ENCODE results near the gene WNT11.

Gene WNT11

DNA sequence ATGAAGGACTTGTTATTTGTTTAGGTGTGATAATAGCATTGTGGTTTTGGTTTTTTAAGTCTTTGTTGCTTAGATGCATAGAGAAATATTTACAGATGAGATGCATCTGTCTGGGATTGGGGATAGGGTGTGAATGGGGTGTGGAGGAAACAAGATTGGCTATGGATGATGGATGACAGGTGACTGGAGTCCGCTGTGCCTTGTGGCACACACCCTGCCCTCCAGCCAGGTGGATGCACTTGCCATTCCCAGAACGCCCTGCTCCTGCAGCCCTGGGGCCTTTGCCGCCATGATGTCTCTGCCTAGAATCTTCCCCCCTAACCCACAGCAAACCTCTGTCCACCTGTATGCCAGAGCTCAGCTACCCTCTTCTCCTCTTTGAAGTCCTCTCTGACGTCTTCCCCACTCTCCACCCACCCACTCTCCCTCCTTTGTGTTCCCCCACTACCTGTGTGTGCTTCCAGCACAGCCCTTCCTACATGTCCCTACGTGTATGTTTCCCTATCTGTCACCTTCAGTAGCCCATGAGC, 54.7 kb downstream of the WNT11 start:
- DNase-seq, result peak; percentile 49

DNA sequence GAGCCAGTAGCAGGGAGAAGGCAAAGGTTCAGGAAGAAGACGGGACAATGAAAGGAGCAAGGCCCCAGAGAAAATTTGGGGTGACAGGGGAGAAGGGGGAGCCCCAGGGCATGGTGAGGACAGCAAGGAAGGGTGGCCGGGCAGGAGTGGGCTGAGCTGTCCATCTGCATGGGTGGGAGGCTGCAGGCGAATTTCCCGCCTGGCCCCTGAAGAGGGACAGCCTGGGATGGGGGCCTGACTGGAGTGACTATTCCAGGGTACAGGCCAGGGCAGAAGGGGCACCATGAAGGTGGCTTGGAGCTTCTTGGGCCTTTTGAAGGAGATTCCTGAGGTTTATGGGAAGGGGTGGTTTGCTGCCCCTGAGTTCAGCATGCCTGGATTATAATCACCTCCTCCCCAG, 56.2 kb downstream of the WNT11 start:
- DNase-seq, result no peak

DNA sequence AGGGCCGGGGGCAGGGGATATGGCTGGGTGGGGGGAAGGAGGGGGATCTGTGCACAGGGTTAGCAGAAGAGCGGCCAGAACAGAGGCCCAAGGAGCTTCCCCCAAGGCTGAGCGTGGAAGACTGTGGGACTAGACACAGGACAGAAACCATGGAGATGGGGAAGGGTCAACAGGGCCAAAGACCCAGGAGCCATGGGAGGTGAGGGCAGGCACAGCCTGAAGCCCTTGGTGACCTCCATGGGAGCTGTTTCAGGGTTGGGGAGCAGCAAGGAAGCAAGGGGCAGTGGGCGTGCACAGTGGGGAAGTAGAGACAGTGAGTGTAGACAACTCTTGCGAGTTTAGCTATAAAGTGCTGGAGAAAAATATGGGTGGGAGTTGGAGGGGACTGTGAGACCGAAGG, 56.6 kb downstream of the WNT11 start:
- no peak for DNase-seq

DNA sequence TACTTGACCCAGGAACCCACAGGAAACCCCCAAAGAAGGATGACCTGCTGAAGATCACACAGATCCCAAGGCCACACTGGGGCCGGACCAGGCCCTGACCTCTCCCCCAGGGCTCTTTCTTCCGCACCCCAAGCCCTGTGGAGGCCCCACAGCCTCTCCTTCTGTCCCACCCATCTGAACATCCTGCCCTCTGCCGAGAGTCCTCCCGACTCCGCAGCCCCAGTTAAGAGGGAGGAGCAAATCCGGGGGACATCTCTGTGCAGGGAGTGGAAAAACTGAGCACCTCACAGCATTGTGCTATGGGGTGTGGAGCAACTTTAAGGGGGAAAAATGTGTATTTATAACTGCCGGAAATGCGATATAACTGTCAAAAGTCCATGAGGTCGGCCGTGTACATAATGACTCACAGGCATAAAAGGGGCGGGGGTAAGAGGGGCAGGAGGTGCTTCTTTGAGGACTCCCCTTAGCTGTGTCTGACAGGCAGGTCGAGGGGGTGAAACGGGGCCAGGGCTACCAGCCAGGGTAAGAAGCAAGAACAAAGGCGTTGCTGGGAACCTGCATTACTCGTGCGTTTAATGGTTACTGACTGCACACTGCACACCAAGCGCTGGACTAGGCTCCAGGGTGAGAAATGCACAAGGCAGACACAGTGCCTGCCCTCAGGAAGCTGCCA, 57.2 kb downstream of the WNT11 start:
- DNase-seq, result no peak

- no peak for DNase-seq
These were observed 58.1 kb downstream of the WNT11 start for GRCh38 chr11:76148231-76148630.

DNA sequence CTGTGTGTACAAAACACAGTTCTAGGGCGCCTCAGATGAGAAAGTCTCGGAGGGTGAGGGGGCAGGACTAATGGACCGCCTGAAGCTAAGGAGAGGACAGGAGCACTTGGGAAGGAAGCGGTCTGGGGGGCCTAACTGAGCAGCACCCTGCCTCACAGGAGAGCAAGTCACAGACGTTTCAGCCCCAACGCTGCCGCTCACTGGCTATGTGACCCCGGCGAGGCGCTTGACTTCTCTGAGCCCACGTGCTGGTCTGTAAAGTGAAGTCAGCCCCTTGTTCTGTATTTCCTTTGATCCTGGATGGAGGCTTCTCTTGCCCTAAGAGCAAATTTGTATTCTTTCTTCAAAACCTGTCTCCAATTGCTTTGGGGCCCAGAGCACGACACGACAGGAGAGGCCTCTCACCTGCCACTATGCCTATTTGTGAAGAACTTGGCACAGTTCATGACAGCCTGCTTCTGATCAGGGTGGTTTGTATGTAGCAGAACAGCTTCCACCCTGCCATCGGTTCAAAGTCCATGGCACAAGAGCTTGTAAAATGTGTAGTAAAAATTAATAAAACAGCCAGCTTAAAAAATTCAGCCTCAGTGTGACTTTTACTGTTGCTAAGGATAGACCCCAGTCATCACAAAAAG, 59.1 kb downstream of the WNT11 start:
- DNase-seq, result no peak

- no peak for DNase-seq
These were observed 63.0 kb downstream of the WNT11 start for GRCh38 chr11:76143274-76143673.

GRCh38 chr11:76141901-76142588, 64.3 kb downstream of the WNT11 start:
- no peak for DNase-seq

DNA sequence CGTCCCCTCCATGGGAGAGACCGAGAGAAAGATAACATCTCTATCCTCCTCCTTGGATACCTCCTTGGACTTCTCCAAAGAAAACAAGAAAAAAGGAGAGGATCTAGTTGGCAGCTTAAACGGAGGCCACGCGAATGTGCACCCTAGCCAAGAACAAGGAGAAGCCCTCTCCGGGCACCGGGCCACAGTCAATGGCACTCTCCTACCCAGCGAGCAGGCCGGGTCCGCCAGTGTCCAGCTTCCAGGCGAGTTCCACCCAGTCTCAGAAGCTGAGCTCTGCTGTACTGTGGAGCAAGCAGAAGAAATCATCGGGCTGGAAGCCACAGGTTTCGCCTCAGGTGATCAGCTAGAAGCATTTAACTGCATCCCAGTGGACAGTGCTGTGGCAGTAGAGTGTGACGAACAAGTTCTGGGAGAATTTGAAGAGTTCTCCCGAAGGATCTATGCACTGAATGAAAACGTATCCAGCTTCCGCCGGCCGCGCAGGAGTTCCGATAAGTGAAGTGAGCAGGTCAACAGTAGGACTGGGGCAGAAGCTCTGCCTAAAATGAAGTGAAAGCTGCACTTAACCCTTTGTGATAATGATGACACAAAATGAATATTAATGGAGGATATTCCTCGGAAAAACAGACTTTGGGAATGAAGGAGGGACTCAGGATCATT, 65.3 kb downstream of the WNT11 start:
- DNase-seq, result no peak

DNA sequence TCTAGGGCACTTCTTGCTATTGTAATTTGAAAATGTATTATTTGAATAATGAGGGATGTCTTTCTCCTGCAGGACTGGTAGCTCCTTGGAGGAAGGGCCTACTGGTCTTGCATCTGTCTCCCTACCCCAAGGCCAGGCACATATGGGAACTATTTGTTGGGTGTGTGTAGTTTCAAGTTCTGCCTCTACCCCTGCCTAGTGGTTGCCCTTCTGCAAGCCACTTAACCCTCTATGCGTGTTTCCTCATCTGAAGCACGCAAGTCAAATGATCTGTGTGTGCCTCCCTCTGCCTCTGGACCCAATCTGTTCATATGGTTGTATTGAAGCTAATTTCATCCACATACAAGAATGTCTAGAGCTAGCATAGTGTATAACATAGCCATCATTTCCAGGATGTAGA, 67.0 kb downstream of the WNT11 start:
- no peak for DNase-seq
